Fibroblast of gingiva (primary cell): ENCODE results near the gene LAPTM5.
"Not testable (repeated sequence)": the region's sequence is repeated elsewhere in the genome, so short reads cannot be mapped to it uniquely, and the experiment has no call there.

Experiments
- DNase-seq: peaks from one replicate; pipeline ENCODE4 v3.0.0-alpha.2; 2011; ENCODE audit warnings: low read depth

LAPTM5 gene

GRCh38 chr1:30770150-30770549 is 12.6 kb upstream of the LAPTM5 start:
- DNase-seq, result no peak

- DNase-seq, result no peak
Measured at GRCh38 chr1:30768830-30769718, 11.5 kb upstream of the LAPTM5 start.

- DNase-seq, result no peak
Measured at GRCh38 chr1:30768159-30768829, 10.7 kb upstream of the LAPTM5 start.

GRCh38 chr1:30766948-30767347 is 9.4 kb upstream of the LAPTM5 start:
- DNase-seq, result not testable (repeated sequence)

- no peak for DNase-seq
Measured at GRCh38 chr1:30765556-30766434, 8.2 kb upstream of the LAPTM5 start.

- DNase-seq, result no peak
Measured at GRCh38 chr1:30764939-30765555, 7.5 kb upstream of the LAPTM5 start.

- no peak for DNase-seq
Measured at GRCh38 chr1:30764396-30764795, 6.8 kb upstream of the LAPTM5 start.

GRCh38 chr1:30763651-30764248 is 6.2 kb upstream of the LAPTM5 start:
- DNase-seq, result no peak

GRCh38 chr1:30762930-30763650 is 5.5 kb upstream of the LAPTM5 start:
- DNase-seq, result no peak

GRCh38 chr1:30762152-30762929 is 4.8 kb upstream of the LAPTM5 start:
- no peak for DNase-seq

GRCh38 chr1:30761381-30762151 is 4.0 kb upstream of the LAPTM5 start:
- no peak for DNase-seq

GRCh38 chr1:30760596-30761324 is 3.2 kb upstream of the LAPTM5 start:
- no peak for DNase-seq

- no peak for DNase-seq
Measured at GRCh38 chr1:30759718-30760281, 2.2 kb upstream of the LAPTM5 start.

GRCh38 chr1:30758785-30759380 is 1.3 kb upstream of the LAPTM5 start:
- no peak for DNase-seq

- no peak for DNase-seq
Measured at GRCh38 chr1:30758121-30758688, 631 bp upstream of the LAPTM5 start.

GRCh38 chr1:30756545-30757351 is 826 bp downstream of the LAPTM5 start:
- DNase-seq, result peak; percentile 80

- DNase-seq, result no peak
Measured at GRCh38 chr1:30756206-30756544, 1.4 kb downstream of the LAPTM5 start.
